Sigmoid colon (tissue), 7 donors: ENCODE measurements around the gene LSM14B. TPM values are rescaled to one million over a fixed set of nuclear protein-coding genes. Genes with fewer than 3 reads are reported as not detected.

Experiments
- DNase-seq: peaks from one replicate; pipeline ENCODE4 v3.0.0-alpha.2; 2019
- H3K27ac ChIP-seq, 4 donors: fragments of 200-600 bp; sonication (generic); one replicate each; pipeline ENCODE4 v1.5.1; 2016 to 2019; ENCODE audit warnings: mild to moderate bottlenecking in 1 of 4
- H3K27me3 ChIP-seq, 3 donors: fragments of 200-600 bp; sonication (generic); one replicate each; pipeline ENCODE4 v1.5.1; 2019; ENCODE audit warnings: mild to moderate bottlenecking in 1 of 3
- H3K36me3 ChIP-seq, 4 donors: fragments of 200-600 bp; sonication (generic); one replicate each; pipeline ENCODE4 v1.5.1; 2016 to 2019
- H3K4me1 ChIP-seq, 4 donors: fragments of 200-600 bp; sonication (generic); one replicate each; pipeline ENCODE4 v1.5.1; 2017 to 2019
- H3K4me3 ChIP-seq, 4 donors: fragments of 200-600 bp; sonication (generic); one replicate each; pipeline ENCODE4 v1.5.1; 2017 to 2019; ENCODE audit warnings: mild to moderate bottlenecking in 2 of 4, moderate library complexity in 1 of 4
- H3K9me3 ChIP-seq, 4 donors: fragments of 200-600 bp in 3 of 4; sonication (generic) in 3 of 4; one replicate each; pipeline versions ENCODE4 v1.5.1 to v1.6.1; 2013 to 2019
- EP300 ChIP-seq, 4 donors: sonication (generic); formaldehyde crosslinking; IDR thresholded peaks; one replicate each; pipeline ENCODE4 v1.6.1; 2017; ENCODE audit warnings: antibody characterized with exemption in 4 of 4
- POLR2A ChIP-seq, 2 donors: fragments of 450-650 bp; IDR thresholded peaks; one replicate each; pipeline ENCODE4 v1.6.1; 2016; ENCODE audit warnings: antibody characterized with exemption in 2 of 2, mild to moderate bottlenecking in 2 of 2, moderate library complexity in 2 of 2
- POLR2AphosphoS5 ChIP-seq, 4 donors: sonication (generic); formaldehyde crosslinking; IDR thresholded peaks; one replicate each; pipeline ENCODE4 v1.6.1; 2017; ENCODE audit warnings: antibody characterized with exemption in 4 of 4
- WGBS, 2 donors: extraction: QIAGEN DNeasy Blood & Tissue Kit; methylation state at CpG; one replicate each; pipeline ENCODE4 v1.1.7; 2013; 5-methylcytosine and 5-hydroxymethylcytosine counted together
- intact Hi-C: fragments of 100-400 bp; cut with DNase I; formaldehyde crosslinking; loops from one replicate; pipeline ENCODE4 v1.15.1; 2023
- polyA plus RNA-seq, 3 donors: library from polyadenylated mRNA; stranded (reverse); fragments of 200-250 nt; gene quantifications; one replicate each; pipeline ENCODE4 v1.2.3, GENCODE V29; 2013
- total RNA-seq, 4 donors: library from RNA; depleted of rRNA; stranded (reverse); fragments of >200 nt; gene quantifications; one replicate each; pipeline ENCODE4 v1.1.0, GENCODE V29; 2016
- TF ChIP-seq, protein P1 (sequence below), 4 experiments: fragments of 450-650 bp in 3 of 4; fragments of 200-600 bp in 1 of 4; IDR thresholded peaks; one replicate each; pipeline ENCODE4 v1.5.1; 2016 to 2019; ENCODE audit warnings: antibody characterized with exemption in 4 of 4, mild to moderate bottlenecking in 3 of 4, moderate library complexity in 2 of 4
- donor health status: healthy with polysubstance abuse.
- donor health status: Bipolar disorder and iron deficiency.
- donor health status: healthy.

The LSM14B gene
- 10 to 100 TPM; 20.8 to 28.5 (median 23.6) TPM for total RNA-seq
- 10 to 100 TPM; 16.9 to 25.8 (median 21.6) TPM for polyA plus RNA-seq

DNA sequence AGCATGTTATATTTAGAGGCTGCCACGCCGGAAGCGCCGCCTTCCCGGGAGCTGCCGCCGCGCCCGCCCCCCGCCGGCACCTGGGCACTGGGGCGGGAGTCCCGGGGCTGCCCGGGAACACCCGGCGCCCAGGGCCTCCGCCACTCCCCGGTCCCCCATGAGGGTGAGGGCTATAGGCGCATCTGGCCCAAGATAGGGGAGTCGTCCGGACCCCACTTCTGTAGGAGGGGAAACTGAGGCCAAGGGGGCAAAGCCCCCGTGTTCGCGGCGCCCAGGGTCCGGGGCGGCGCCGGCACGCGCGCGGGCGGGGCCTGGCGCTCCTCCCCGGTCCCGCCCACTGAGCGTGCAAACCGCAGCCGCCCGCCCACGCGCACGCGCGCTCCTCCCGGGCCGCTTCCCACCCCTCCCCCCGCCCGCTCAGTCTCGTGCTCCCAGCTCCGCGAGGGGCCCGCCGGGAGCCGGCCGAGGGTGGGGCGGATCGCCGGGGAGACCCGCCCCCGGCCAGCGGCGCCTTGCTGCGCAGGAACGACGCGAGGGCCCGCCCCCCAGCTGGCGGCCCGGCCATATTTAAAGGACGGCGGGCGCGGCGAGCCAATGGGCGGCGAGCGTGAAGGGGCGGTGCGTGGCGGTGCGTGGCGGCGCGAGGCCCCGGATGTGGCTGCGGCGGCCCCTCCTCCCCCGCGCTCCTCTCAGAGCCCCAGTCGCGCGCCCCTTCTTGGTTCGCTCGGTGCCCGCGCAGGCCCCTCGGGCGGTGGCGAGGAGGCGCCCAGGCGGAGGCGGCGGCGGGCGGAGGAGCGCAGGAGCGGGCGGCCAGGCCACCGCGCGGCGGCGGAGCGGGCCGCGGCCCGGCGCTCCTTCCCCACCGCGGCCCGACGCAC lies at the start of gene LSM14B:
Gene LSM14B, plus strand, starts transcription at position 700 of the 878 bp plus-strand sequence. CDS start 192 bp downstream, outside the sequence.
- WGBS, 2 donors = 0 to 1% methylated on average over 124 of the region's 124 CpGs
- Histone ChIP-seq H3K27me3 (peaks cover 0 to 19% (median 0%) of the 10 kb centered on the region in 3 donors), H3K4me3 (peak within 1 kb of the TSS; percentile 76 to 89 (median 87)), H3K9me3 (no peaks in the 10 kb centered on the region), H3K27ac (peak within 1 kb of the TSS; percentile 91 to 98 (median 97)), H3K36me3 (peaks cover 0 to 27% (median 15%) of the 10 kb centered on the region in 4 donors), H3K4me1 (peaks cover 0 to 23% (median 21%) of the 10 kb centered on the region in 4 donors)
- TF ChIP-seq EP300 (IDR thresholded peaks at IDR 0.05) (peak in 1 of 4 donors; percentile 25), POLR2A (IDR thresholded peaks at IDR 0.05) (no peak), POLR2AphosphoS5 (IDR thresholded peaks at IDR 0.05) (peak; percentile 74 to 86 (median 83))
- intact Hi-C loops = loop anchor here (1.0 to 5.0 kb wide), 4 partner anchors 21 to 95 kb away; partner anchors contain the start of genes MTG2, PSMA7 and SS18L1
- DNase-seq = peak; percentile 98

GRCh38 chr20:62073323-62073722 lies 49.0 kb upstream of the LSM14B start:
- intact Hi-C loops = no loop called here
- Histone ChIP-seq H3K4me1 (peaks cover 0 to 15% (median 11%) of the 10 kb centered on the region in 4 donors), H3K27me3 (no peaks in the 10 kb centered on the region), H3K4me3 (no peak overlapping the region), H3K27ac (no peak overlapping the region), H3K36me3 (no peaks in the 10 kb centered on the region), H3K9me3 (peaks cover 0 to 12% (median 7%) of the 10 kb centered on the region in 4 donors)
- TF ChIP-seq POLR2A (IDR thresholded peaks at IDR 0.05) (no peak), POLR2AphosphoS5 (IDR thresholded peaks at IDR 0.05) (no peak), EP300 (IDR thresholded peaks at IDR 0.05) (no peak)
- TF ChIP-seq, protein P1, sequence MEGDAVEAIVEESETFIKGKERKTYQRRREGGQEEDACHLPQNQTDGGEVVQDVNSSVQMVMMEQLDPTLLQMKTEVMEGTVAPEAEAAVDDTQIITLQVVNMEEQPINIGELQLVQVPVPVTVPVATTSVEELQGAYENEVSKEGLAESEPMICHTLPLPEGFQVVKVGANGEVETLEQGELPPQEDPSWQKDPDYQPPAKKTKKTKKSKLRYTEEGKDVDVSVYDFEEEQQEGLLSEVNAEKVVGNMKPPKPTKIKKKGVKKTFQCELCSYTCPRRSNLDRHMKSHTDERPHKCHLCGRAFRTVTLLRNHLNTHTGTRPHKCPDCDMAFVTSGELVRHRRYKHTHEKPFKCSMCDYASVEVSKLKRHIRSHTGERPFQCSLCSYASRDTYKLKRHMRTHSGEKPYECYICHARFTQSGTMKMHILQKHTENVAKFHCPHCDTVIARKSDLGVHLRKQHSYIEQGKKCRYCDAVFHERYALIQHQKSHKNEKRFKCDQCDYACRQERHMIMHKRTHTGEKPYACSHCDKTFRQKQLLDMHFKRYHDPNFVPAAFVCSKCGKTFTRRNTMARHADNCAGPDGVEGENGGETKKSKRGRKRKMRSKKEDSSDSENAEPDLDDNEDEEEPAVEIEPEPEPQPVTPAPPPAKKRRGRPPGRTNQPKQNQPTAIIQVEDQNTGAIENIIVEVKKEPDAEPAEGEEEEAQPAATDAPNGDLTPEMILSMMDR (IDR thresholded peaks at IDR 0.05) = no peak
- 93 to 97% methylated on average over 5 of the region's 5 CpGs for WGBS, 2 donors
- DNase-seq = no peak

DNA sequence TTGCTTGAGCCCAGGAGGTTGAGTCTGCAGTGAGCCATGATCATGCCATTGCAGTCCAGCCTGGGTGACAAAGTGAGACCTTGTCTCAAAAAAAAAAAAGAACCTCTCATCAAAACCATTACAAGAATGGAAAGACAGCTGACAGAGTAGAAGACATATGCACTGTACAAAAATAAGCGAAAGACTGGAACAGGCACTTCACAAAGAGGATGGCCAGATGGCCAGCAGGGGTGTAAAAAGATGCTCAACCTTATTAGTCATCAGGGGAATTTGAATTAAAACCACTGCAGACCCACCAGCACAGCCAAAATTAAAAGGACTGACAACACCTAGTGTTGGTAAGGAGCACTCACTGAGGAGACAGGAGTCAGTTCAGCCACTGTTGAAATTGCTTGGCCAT lies 43.1 kb upstream of the LSM14B start:
- intact Hi-C loops = no loop called here
- no peak for TF ChIP-seq EP300 (IDR thresholded peaks at IDR 0.05)
- TF ChIP-seq, protein P1 (IDR thresholded peaks at IDR 0.05) = no peak
- TF ChIP-seq POLR2A (IDR thresholded peaks at IDR 0.05) = no peak
- TF ChIP-seq POLR2AphosphoS5 (IDR thresholded peaks at IDR 0.05) = no peak
- 98 to 100% methylated on average over 1 of the region's 1 CpG for WGBS, 2 donors
- H3K36me3 ChIP-seq = no peaks in the 10 kb centered on the region
- H3K4me3 ChIP-seq = no peak overlapping the region
- no peaks in the 10 kb centered on the region for H3K4me1 ChIP-seq
- DNase-seq = no peak
- H3K27ac ChIP-seq = no peak overlapping the region
- peaks cover 0 to 12% (median 8%) of the 10 kb centered on the region in 4 donors for H3K9me3 ChIP-seq
- no peaks in the 10 kb centered on the region for H3K27me3 ChIP-seq

DNA sequence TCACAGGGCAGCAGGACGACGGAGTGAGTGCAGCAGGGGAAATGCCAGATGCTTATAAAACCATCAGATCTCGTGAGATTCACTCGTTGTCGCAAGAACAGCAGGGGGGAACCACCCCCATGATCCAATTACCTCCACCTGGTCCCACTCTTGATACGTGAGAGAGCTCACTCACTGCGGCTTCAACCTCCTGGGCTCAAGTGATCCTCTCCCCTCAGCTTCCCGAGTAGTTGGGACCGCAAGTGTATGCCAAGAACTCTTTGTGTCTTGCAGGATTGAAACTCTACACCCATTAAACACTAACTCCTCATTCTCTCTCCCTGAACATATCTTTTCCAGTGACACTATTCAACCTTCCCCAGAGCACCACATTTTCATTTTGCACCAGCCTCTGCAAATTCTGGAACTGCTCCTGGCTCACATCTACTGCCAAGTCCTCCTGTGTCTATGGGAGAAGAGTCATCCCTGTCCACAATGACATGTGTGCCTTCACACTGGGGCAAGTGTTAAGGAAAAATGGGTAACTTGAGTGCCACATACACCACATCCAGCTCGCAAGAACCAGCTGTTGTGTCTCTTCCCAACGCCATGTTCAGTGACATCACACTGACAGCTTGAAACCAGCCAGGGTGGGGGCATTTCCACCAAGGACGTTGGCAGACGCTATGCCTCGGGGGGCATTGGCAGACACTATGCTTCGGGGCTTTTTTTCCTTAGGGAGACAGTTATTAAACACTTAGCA lies 41.9 kb upstream of the LSM14B start:
- Histone ChIP-seq H3K9me3 (peaks cover 0 to 11% (median 6%) of the 10 kb centered on the region in 4 donors), H3K27me3 (no peaks in the 10 kb centered on the region), H3K4me3 (no peak overlapping the region), H3K27ac (no peak overlapping the region), H3K36me3 (no peaks in the 10 kb centered on the region), H3K4me1 (no peaks in the 10 kb centered on the region)
- intact Hi-C loops = no loop called here
- TF ChIP-seq EP300 (IDR thresholded peaks at IDR 0.05) (no peak), POLR2A (IDR thresholded peaks at IDR 0.05) (no peak), POLR2AphosphoS5 (IDR thresholded peaks at IDR 0.05) (no peak)
- TF ChIP-seq, protein P1 (IDR thresholded peaks at IDR 0.05) = no peak
- DNase-seq = no peak
- 68 to 79% methylated on average over 15 of the region's 15 CpGs for WGBS, 2 donors
